ENCODE measurements around the gene SPG11.

DNA sequence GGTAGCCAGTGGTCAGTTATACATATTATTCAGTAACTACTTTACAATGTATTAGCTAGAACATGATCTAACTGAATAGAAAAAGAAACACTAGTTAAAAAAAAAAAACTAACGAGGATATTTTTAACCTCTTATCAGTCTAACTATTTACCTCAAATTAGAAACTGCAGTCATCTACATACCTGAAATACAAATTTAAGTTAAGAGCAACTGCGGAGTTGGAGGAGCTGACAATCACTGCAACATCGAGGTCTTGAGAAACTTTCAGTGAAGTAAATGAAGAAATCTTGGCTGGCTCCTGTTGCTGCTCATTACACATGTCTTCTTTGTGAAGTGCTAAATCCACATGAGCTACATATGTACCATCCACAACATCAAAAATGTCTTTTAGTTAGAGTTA is 6.5 kb downstream of the SPG11 start:
- TF ChIP-seq, protein P1, sequence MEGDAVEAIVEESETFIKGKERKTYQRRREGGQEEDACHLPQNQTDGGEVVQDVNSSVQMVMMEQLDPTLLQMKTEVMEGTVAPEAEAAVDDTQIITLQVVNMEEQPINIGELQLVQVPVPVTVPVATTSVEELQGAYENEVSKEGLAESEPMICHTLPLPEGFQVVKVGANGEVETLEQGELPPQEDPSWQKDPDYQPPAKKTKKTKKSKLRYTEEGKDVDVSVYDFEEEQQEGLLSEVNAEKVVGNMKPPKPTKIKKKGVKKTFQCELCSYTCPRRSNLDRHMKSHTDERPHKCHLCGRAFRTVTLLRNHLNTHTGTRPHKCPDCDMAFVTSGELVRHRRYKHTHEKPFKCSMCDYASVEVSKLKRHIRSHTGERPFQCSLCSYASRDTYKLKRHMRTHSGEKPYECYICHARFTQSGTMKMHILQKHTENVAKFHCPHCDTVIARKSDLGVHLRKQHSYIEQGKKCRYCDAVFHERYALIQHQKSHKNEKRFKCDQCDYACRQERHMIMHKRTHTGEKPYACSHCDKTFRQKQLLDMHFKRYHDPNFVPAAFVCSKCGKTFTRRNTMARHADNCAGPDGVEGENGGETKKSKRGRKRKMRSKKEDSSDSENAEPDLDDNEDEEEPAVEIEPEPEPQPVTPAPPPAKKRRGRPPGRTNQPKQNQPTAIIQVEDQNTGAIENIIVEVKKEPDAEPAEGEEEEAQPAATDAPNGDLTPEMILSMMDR (IDR thresholded peaks at IDR 0.05; ENCODE audit: low read length): no peak
- TF ChIP-seq EZH2 (optimal IDR thresholded peaks at IDR 0.05; ENCODE audit: low read depth, low read length) (no peak), EZH2phosphoT487 (IDR thresholded peaks at IDR 0.05; ENCODE audit: low read length) (no peak)

All from MM.1S (cell line).